Gastrocnemius medialis (tissue), 4 donors: Measurements from ENCODE around the gene SGMS1.

Experiments used
- POLR2A ChIP-seq, 2 donors: fragments of 450-650 bp; IDR thresholded peaks; one replicate each; pipeline ENCODE4 v1.6.1; 2017; ENCODE audit warnings: antibody characterized with exemption in 2 of 2, mild to moderate bottlenecking in 2 of 2, moderate library complexity in 2 of 2
- TF ChIP-seq, protein P1 (sequence below), 5 experiments: fragments of 450-650 bp in 3 of 5; fragments of 200-600 bp in 2 of 5; sonication (generic) in 2 of 5; IDR thresholded peaks in 4 of 5; conservative IDR thresholded peaks in 1 of 5; 1 replicate in 4 of 5; 2 replicates in 1 of 5; pipeline ENCODE4 v1.5.1; 2016 to 2019; ENCODE audit warnings: antibody characterized with exemption in 5 of 5, mild to moderate bottlenecking in 3 of 5, moderate library complexity in 3 of 5

DNA sequence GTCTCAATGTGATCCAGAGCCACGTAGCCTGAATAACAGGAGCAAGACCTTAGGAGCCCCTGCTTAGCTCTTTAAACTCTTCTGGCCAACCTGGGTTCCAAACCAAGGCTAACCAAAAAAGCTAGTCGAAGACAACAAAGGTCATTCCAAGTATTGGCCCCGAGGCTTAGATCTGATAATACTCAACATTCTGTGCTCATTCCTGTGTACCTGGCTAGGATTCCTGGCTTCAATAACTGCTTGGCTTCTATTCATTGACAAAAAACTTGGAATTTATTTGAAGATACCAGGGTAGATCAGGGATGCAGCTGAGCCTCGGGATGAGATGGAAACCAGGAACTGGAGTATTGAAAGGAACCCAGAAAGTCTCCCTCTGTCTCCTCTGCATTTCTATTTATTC, 4.1 kb upstream of the SGMS1 start:
- TF ChIP-seq, protein P1, sequence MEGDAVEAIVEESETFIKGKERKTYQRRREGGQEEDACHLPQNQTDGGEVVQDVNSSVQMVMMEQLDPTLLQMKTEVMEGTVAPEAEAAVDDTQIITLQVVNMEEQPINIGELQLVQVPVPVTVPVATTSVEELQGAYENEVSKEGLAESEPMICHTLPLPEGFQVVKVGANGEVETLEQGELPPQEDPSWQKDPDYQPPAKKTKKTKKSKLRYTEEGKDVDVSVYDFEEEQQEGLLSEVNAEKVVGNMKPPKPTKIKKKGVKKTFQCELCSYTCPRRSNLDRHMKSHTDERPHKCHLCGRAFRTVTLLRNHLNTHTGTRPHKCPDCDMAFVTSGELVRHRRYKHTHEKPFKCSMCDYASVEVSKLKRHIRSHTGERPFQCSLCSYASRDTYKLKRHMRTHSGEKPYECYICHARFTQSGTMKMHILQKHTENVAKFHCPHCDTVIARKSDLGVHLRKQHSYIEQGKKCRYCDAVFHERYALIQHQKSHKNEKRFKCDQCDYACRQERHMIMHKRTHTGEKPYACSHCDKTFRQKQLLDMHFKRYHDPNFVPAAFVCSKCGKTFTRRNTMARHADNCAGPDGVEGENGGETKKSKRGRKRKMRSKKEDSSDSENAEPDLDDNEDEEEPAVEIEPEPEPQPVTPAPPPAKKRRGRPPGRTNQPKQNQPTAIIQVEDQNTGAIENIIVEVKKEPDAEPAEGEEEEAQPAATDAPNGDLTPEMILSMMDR (IDR thresholded peaks at IDR 0.05 in 4 of 5, conservative IDR thresholded peaks at IDR 0.05 in 1 of 5) = no peak
- no peak for TF ChIP-seq POLR2A (IDR thresholded peaks at IDR 0.05)
